Measurements from ENCODE around the gene ATP13A2. TPM values are rescaled to one million over a fixed set of nuclear protein-coding genes. Genes with fewer than 3 reads are reported as not detected.

Gene ATP13A2
- total RNA-seq, 2 experiments from 2014 or later, result 30.7 to 32.0 TPM

DNA sequence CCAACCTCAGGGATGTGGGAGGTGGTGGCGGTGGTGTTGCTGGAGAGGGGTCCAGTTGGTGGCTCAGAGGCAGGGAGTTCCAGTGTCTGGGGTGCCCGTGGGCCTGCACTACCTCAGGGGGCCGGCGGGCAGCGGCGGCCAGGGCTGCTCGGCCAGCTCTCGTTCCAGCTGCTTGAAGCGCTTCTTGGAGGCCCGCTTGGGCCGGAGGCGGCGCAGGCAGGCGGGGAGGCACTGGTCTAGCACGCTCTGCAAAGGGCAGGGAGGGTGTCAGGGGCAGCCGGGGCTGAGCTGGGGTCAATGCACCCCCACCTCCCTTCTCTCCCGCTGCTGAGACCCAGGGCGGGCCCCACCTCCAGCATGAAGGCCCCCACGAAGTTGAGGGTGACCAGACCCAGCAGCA is 25.6 kb downstream of the ATP13A2 start:
- POLR2A ChIA-PET, result no interaction called here

DNA sequence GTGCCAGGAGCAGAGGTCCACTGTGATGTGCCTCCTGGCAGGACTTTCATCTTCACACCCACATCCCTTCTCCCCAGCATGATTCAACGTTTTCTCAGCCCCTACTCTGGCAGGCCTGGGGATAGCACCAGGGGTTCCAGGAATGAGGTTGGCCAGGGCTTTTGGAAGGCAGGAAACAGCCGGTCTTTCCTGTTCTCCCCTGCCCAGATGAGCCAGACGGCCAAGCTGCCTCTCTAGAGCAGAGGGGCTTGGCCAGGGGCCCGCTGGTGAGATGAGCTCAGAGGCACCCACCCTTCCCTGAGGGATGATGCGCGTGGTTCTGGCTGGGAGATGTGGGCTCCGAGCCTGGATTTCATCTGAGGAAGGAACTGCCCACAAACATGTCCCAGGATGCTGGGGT is 27.0 kb downstream of the ATP13A2 start:
- Mint-ChIP-seq H3K36me3 (ENCODE audit: low read depth) (peaks cover 15% of the 10 kb centered on the region), H3K4me3 (no peak overlapping the region), H3K4me1 (peaks cover 13% of the 10 kb centered on the region), H3K27ac (no peak overlapping the region), H3K27me3 (peaks cover 14% of the 10 kb centered on the region), H3K9me3 (ENCODE audit: low read depth) (no peaks in the 10 kb centered on the region)
- no peak for DNase-seq
- intact Hi-C loops (cut with DNase I, micrococcal nuclease), result no loop called here
- ATAC-seq, result no peak
- CTCF ChIA-PET, result no interaction called here
- POLR2A ChIA-PET, result no interaction called here

More for the DNA sequence above, 25.6 kb downstream of the ATP13A2 start:
- intact Hi-C loops (cut with DNase I, micrococcal nuclease), result no loop called here
- Mint-ChIP-seq H3K9me3 (ENCODE audit: low read depth) (no peaks in the 10 kb centered on the region), H3K4me3 (no peak overlapping the region), H3K27me3 (peaks cover 9% of the 10 kb centered on the region), H3K36me3 (ENCODE audit: low read depth) (peaks cover 19% of the 10 kb centered on the region), H3K4me1 (peaks cover 4% of the 10 kb centered on the region), H3K27ac (no peak overlapping the region)
- ATAC-seq (no peak), DNase-seq (no peak)
- CTCF ChIA-PET, result interaction anchor here (0.9 kb wide), 1 partner anchor 33 kb away, joined by 3 read pairs; no protein-coding TSS in a partner anchor

DNA sequence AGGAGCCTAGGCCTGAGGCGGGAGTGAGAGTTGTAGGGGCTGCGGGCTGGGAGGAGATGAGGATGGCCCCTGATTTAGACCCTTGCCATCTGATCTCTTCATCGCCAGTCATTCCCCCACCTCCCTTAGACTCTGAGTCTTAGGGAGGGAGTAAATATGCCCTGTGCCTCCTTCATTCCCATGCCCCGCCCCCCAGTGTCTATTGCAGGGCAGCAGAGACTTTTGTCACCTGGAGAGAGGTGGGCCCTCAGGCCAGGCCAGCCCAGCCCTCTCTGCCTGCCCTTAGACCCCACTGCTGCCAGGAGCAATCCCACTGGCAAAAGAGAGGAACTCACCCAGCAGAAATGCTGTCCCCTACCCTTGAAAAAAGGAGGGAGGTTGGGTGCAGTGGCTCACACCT is 28.1 kb downstream of the ATP13A2 start:
- H3K36me3 Mint-ChIP-seq (ENCODE audit: low read depth), result peaks cover 15% of the 10 kb centered on the region
- no peak overlapping the region for H3K4me3 Mint-ChIP-seq
- H3K27ac Mint-ChIP-seq, result no peak overlapping the region
- ChIA-PET CTCF (interaction anchor here (0.6 kb wide), 1 partner anchor 474 kb away, joined by 3 read pairs; no protein-coding TSS in a partner anchor), POLR2A (no interaction called here)
- peaks cover 16% of the 10 kb centered on the region for H3K27me3 Mint-ChIP-seq
- intact Hi-C loops (cut with DNase I, micrococcal nuclease), result no loop called here
- H3K9me3 Mint-ChIP-seq (ENCODE audit: low read depth), result no peaks in the 10 kb centered on the region
- no peak for ATAC-seq
- DNase-seq, result no peak
- peaks cover 13% of the 10 kb centered on the region for H3K4me1 Mint-ChIP-seq

DNA sequence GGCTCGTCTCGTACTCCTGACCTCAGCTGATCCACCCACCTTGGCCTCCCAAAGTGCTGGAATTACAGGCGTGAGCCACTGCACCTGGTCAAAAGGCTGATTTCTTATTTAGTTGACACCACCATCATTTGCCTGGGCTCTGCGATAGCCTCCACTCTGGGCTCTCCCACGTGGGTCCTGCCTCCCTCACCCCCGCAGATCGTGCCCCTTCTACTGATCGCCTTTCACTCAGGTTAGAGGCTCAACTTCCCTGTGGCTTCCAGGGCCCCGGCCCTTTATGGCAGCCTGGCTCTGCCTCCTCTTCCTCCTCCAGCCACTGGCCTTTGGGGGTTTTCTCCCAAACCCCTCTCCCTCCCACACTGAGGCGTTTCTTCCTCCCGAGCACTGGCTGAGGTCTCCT is 28.8 kb downstream of the ATP13A2 start:
- Mint-ChIP-seq H3K4me3 (no peak overlapping the region), H3K27ac (no peak overlapping the region), H3K4me1 (peaks cover 13% of the 10 kb centered on the region), H3K36me3 (ENCODE audit: low read depth) (peaks cover 12% of the 10 kb centered on the region), H3K27me3 (peaks cover 16% of the 10 kb centered on the region), H3K9me3 (ENCODE audit: low read depth) (no peaks in the 10 kb centered on the region)
- intact Hi-C loops (cut with DNase I, micrococcal nuclease), result no loop called here
- DNase-seq (no peak), ATAC-seq (no peak)
- ChIA-PET CTCF (no interaction called here), POLR2A (no interaction called here)

DNA sequence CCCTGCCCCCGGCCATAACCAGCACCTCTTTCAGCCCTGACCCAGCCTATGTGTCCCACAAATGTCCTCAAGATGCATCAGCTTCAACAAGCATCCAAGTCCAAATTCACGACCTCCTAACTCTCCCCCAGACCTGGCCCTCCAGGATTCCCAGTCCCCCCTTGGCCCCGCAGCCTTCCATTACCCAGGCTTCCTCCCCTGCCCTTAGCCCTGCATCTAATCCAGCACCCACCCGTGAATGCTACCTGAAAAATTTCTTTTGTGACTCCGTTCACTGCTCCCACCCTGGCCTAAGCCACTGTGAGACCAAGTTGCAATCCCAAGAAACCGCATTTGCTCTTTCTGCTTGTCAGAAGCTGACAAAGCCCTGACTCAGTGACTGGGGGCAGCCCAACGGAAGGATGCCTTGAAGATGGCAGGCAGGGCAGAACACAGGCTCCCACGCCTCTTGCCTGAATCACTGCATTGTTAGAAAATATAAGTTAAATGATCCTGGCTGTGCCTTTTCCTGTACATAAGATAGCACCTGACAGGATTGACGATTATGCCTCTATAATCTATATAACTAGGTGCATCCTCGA is 30.4 kb downstream of the ATP13A2 start:
- DNase-seq (no peak), ATAC-seq (no peak)
- ChIA-PET POLR2A (interaction anchor here (0.7 kb wide), 1 partner anchor 11 kb away, joined by 4 read pairs; no protein-coding TSS in a partner anchor), CTCF (interaction anchor here (1.2 kb wide), 1 partner anchor 21 kb away, joined by 3 read pairs; no protein-coding TSS in a partner anchor)
- Mint-ChIP-seq H3K9me3 (ENCODE audit: low read depth) (no peaks in the 10 kb centered on the region), H3K4me3 (peak overlapping the region; percentile 16), H3K36me3 (ENCODE audit: low read depth) (peaks cover 6% of the 10 kb centered on the region), H3K27ac (no peak overlapping the region), H3K4me1 (peaks cover 13% of the 10 kb centered on the region), H3K27me3 (peaks cover 16% of the 10 kb centered on the region)
- intact Hi-C loops (cut with DNase I, micrococcal nuclease), result no loop called here

DNA sequence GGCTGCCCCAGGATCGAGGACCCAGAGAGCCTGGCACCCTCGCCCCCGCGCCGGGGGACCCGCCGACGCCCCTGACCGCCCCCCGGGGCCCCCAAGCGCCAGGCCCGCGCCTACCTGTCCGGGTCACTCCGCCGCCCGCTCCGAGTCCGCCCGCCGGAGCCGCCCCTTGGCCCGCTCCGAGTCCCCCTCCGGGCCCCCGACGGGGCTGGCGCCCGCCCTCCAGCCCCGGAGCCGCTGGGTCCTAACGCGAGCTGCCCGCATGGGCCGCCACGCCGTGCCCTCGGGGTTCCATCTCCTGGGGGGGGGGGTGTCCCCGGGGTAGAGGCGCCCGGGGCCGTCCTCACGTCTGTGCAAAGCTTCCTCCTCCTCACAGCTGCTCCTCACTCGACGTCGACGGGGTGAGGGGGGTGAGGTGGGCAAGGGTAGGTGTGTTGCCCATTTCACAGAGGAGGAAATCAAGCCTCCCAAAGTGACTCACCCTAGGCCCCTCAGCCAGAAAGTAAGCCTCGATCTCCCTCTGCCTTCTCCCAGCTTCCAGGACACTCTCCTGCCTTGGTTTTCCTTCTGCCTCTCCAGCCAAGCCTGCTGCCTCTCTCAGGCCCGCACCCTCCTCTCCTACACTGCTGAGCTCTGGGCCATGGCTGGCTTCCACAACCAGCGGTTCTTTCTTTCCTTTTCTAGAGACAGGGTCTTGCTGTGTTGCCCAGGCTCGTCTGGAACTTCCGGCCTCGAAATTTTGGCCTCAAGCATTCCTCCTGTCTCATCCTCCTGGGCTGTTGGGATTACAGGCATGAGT is 31.1 kb downstream of the ATP13A2 start, which contains the start of gene MFAP2:
Gene MFAP2 (minus strand): TSS at position 148 of the 796 bp plus-strand sequence. CDS start 2,347 bp downstream, outside the sequence.
- Mint-ChIP-seq H3K27ac (no peak within 1 kb of the TSS), H3K4me1 (peaks cover 13% of the 10 kb centered on the region), H3K9me3 (ENCODE audit: low read depth) (no peaks in the 10 kb centered on the region), H3K27me3 (peaks cover 16% of the 10 kb centered on the region), H3K4me3 (peak within 1 kb of the TSS; percentile 16), H3K36me3 (ENCODE audit: low read depth) (peaks cover 2% of the 10 kb centered on the region)
- intact Hi-C loops (cut with DNase I, micrococcal nuclease), result no loop called here
- ChIA-PET CTCF (interaction anchor here (0.7 to 2.2 kb wide), 3 partner anchors 20 to 29 kb away, joined by 3 to 8 read pairs (median 3); no protein-coding TSS in a partner anchor), POLR2A (no interaction called here)
- peak; percentile 42 for ATAC-seq
- peak; percentile 21 for DNase-seq

DNA sequence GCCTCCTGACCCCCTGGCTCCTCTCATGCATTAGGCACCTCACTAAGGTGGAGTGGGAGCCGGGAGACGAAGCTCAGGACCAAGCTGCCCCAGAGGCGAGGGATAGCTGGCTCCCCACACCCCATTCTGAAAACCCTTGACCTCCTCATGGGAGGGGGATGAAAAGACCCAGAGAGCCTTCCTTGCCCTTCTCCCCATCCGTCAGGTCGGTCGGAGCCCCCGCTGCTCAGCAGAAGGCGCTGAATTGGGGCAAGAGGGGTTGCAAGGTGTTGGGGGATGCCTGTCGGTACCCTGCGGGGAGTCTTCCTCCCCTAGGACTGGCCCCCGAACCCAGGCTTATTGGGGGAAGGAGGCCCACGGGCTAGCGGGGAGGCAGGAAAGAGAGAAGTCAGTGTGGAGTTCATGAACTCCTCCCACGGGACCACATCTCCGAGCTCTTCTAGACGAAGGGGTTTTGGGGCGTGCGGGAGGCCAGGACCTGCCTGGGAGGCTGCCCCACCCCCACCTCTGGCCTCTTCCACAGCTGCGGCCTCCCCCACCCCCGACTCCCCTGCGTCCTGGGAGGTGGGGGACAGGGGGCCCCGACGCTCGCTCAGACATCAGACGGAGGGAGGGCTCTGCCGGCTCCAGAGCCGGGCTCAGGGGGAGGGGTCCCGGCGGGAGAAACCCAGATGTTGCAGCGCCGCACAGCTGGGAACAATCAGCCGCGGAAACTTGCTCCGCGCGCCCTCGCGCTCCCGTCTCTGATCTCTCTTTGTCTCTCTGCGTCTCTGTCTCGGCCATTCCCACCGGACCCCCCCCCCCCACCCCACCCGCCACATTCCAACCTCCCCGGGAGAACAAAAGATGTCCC is 32.0 kb downstream of the ATP13A2 start:
- DNase-seq (no peak), ATAC-seq (no peak)
- Mint-ChIP-seq H3K9me3 (ENCODE audit: low read depth) (no peaks in the 10 kb centered on the region), H3K27ac (no peak overlapping the region), H3K27me3 (peaks cover 16% of the 10 kb centered on the region), H3K4me1 (peaks cover 13% of the 10 kb centered on the region), H3K4me3 (no peak overlapping the region), H3K36me3 (ENCODE audit: low read depth) (no peaks in the 10 kb centered on the region)
- ChIA-PET CTCF (interaction anchor here (2.2 kb wide), 1 partner anchor 20 kb away, joined by 8 read pairs; no protein-coding TSS in a partner anchor), POLR2A (no interaction called here)
- intact Hi-C loops (cut with DNase I, micrococcal nuclease), result no loop called here

DNA sequence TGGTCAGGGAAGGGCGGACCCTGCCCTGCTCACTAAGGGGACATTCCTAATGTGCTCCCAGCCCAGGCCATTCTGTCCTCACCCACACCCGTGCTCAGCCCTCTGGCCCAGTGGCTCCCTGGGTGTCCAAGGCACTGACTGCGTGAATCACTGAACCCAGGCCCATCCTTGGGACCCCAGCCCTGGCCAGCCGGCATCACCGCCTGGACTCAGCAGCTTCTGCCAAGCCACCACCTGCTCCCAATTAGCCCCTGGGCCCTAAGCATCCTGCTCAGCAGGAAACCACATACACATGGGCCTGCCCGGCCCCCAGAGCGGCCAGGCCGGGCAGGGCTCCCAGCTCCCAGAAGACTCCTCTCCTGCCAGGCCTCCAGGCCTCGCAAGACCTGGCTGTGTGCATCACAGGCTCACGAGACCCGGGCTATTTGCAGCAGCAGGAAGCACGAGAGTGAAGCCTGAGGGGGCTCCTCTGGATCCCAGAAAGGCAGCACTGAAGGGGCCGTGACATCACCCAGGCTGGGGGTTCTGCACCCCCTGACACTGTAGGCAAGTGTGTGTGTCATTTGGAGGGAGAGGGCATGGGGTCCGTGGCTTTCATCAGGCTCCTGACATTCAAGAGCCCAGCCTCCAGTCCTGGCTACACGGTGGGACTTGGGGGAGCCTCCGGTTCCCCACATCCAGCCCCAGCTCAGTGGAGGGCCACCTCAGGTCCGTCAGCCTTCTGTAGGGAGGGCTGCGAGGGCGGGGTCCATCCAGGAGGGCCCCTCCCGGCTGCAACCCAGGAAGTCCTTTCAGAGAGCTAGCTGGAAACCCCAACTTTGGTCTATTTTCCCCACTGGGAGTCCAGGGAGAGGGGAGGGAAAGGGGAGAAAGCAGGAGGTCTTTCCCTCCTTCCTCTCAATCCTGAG is 32.9 kb downstream of the ATP13A2 start:
- CTCF ChIA-PET, result interaction anchor here (2.2 kb wide), 1 partner anchor 19 kb away, joined by 8 read pairs; no protein-coding TSS in a partner anchor
- intact Hi-C loops (cut with DNase I, micrococcal nuclease), result no loop called here
- H3K9me3 Mint-ChIP-seq (ENCODE audit: low read depth), result no peaks in the 10 kb centered on the region

DNA sequence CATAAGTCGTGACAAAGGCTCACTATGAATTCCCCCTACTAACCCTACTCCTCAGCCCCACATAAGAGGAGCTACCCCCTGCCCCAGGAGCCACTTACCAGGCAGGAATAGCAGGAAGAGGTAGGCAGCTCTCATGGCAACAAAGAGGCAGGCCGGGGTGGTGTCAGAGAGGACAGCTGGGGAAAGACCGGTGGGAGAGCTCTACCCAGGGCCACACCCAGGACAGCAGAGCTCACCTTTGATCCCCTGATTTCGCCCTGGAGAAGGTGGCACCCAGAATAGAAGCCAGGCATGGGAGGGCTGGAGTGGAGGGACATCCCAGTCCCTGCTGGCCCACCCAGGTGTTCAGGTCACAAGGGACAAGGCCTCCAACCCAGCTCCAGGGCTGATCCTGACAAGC is 33.6 kb downstream of the ATP13A2 start:
- Mint-ChIP-seq H3K27ac (no peak overlapping the region), H3K27me3 (peaks cover 13% of the 10 kb centered on the region), H3K9me3 (ENCODE audit: low read depth) (no peaks in the 10 kb centered on the region), H3K36me3 (ENCODE audit: low read depth) (no peaks in the 10 kb centered on the region), H3K4me3 (no peak overlapping the region), H3K4me1 (peaks cover 13% of the 10 kb centered on the region)
- DNase-seq (no peak), ATAC-seq (no peak)
- ChIA-PET CTCF (interaction anchor here (2.2 kb wide), 1 partner anchor 18 kb away, joined by 8 read pairs; no protein-coding TSS in a partner anchor), POLR2A (no interaction called here)
- intact Hi-C loops (cut with DNase I, micrococcal nuclease), result no loop called here

More for the DNA sequence above, 32.9 kb downstream of the ATP13A2 start:
- H3K36me3 Mint-ChIP-seq (ENCODE audit: low read depth), result no peaks in the 10 kb centered on the region
- POLR2A ChIA-PET, result no interaction called here
- no peak overlapping the region for H3K4me3 Mint-ChIP-seq
- peaks cover 16% of the 10 kb centered on the region for H3K27me3 Mint-ChIP-seq
- ATAC-seq (no peak), DNase-seq (no peak)
- H3K4me1 Mint-ChIP-seq, result peaks cover 13% of the 10 kb centered on the region
- no peak overlapping the region for H3K27ac Mint-ChIP-seq

DNA sequence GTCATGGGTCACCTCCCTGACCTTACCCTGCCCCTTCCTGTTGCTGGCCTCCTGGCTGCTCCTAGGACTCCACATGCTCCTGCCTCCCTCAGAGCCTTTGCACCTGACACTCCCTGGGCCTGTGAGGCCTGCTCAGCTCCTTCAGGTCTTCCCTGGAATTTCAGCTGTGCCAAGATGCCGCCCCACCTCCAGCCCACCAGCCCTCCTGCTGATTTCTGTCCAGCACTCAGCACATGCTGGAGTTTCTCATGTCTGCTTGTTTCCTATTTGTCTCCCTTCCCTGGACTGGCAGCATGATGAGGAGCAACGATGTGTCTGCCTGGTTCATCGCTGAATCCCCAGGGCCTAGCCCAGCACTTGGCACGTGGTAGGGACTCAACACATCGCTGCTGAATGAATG is 34.4 kb downstream of the ATP13A2 start:
- POLR2A ChIA-PET, result no interaction called here
- peaks cover 12% of the 10 kb centered on the region for H3K27me3 Mint-ChIP-seq

More for the DNA sequence above, 34.4 kb downstream of the ATP13A2 start:
- H3K27ac Mint-ChIP-seq, result no peak overlapping the region
- H3K4me3 Mint-ChIP-seq, result no peak overlapping the region
- no peaks in the 10 kb centered on the region for H3K9me3 Mint-ChIP-seq (ENCODE audit: low read depth)
- CTCF ChIA-PET, result no interaction called here
- ATAC-seq (no peak), DNase-seq (no peak)
- no peaks in the 10 kb centered on the region for H3K36me3 Mint-ChIP-seq (ENCODE audit: low read depth)
- H3K4me1 Mint-ChIP-seq, result peaks cover 13% of the 10 kb centered on the region
- intact Hi-C loops (cut with DNase I, micrococcal nuclease), result no loop called here

All from activated CD4-positive, alpha-beta T cell treated with anti-CD3 and anti-CD28 coated beads for 36 hours (primary cell).